Stimulated activated CD4-positive, alpha-beta T cell treated with anti-CD3 and anti-CD28 coated beads, Interleukin-2, amount 100 ng/mL, for 24 hours (primary cell): ENCODE measurements around the gene EXPH5.
"Not testable (repeated sequence)": the region's sequence is repeated elsewhere in the genome, so short reads cannot be mapped to it uniquely, and the experiment has no call there.

Experiments
- DNase-seq, 2 donors: peaks; one replicate each; pipeline ENCODE4 v3.0.0-alpha.2; 2020

Gene EXPH5

DNA sequence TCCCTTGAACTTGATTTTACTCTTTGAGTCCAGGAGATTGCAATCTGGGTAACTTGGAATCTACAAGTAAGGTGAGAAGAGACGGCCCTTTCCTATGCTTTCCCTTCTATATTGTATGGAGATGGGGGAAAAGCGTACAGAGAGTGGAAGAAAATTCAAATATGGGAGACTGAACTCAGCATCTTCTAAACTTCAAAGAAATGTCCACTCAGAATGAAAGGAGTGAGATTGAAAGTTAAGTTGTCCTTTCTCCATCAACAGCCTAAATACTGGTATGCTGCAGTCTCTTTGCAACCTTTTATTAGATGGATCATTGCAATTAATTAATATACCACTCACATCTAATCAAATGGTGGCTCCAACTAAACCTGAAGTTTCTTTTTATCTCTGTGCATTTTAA lies 6.4 kb upstream of the EXPH5 start:
- DNase-seq, result no peak

DNA sequence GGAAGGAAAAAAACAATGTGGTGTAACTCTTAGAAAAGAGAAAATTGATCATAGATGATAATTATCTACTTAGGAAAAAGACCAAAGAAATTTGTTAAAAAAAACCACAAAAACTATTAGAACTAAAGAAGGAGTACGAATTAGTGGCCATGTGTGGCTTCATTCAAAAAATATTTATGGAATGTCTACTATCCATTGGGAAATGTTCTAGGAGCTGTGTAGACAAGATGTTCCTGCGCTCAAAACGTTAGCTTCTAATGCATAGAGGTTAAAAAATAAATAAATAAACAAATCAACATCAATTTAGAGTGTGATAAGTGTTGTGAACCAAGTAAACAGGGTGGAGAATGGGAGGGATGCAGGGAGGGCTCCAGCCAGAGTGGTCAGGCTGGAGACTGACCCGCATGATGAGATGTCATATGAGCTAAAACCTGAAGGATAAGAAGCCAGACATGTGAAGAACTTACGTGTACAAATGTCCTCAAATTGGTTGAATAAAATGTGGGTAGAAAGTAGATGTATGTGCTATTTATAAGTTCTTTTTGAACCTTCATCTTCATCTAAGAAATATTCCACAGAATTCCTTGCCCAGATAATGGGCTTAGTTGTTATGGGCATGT lies 4.3 kb upstream of the EXPH5 start:
- DNase-seq, result no peak

- DNase-seq, result no peak
Observed at GRCh38 chr11:108596701-108597100, 3.1 kb upstream of the EXPH5 start.

DNA sequence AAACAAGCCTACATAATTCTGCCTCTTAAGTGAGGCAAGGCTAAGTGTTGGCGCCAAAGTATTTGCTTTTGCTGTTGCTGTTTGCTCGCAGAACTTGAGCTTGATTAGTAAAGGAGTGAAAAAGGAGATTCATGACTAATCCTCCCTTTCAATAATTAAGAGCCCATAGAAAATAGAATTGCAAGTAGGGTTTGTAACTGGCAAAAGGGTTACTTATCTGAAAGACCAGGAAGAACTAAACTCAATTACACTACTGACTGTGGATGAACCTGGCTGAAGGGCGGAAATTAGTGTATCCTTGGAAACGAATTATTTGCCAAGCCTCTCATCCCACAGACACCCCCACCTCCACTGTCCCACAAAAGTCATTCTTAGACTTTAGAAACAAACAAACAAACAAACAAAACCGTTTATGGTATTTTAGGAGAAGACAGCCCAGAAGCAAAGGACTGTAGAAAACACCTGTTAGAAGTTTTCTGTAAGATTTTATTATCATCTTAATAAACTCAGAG lies 411 bp upstream of the EXPH5 start:
- no peak for DNase-seq

DNA sequence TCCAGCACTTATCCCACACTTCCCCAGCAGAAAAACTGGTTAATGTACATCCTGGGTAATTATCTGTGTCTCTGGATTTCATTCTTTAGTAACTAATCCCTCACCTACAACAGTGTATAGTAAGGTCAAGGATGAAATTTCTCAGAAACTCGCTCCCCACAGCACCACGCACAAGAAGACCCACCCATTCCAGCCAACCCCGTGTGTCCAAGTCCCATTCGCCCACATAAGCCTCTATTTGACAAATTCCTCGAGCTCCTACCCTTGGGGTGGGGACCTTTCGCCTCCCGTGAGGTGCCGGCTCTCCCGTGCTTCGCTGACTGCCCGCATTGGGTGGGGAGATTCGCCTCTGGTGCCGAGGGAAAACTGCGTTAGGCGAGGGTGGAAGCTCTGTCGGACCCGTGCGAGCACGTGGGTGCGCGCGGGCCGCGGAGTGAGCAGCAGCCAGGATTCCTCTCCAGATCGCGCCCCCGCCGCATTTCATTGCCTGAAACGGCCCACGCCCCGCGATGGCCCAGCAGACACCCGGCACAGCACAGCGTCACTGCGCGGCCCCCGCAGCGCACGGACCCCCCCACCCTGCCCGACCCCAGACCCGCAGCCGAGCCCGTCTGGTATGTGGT lies 866 bp downstream of the EXPH5 start:
- peak; percentile 51 to 59 for DNase-seq

DNA sequence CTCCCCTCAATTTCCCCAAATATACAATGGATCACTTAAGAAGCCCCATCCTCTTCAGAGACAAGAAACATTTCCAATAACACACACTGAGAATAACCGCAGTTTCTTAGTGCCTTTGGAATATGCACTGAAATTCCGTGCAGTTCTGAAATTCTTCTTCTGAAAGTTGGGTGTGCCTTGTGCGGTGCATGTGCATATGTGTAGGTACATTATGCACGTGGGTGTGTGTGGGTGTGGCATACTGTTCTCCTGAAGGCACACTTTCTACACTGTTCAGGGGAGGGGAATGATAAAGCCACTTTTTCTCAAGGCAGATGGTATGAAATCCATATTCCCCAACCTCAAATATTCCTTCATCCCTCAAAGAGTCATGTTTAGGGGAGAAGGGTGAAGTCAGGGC lies 1.7 kb downstream of the EXPH5 start:
- DNase-seq, result no peak

DNA sequence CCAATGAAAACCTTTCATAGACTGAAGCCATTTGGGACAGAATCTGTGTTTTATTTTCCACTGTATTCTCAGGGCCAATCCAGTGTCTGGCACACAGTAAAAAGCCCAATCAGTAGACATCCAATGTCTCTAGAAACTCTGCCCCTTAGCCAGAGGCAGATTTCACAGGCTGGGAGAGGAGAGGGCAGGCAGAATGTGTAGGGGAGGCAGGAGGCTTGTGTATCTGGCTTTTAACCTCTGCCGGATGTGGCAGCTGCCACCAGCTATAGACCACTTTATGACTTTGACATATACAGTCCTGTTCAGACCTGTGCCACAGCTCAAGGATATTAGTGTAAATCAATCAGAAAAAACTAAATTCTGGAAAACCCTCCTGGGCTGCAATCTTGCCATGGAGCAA lies 4.4 kb downstream of the EXPH5 start:
- DNase-seq, result no peak

- DNase-seq, result no peak
Observed at GRCh38 chr11:108588287-108588686, 5.3 kb downstream of the EXPH5 start.

DNA sequence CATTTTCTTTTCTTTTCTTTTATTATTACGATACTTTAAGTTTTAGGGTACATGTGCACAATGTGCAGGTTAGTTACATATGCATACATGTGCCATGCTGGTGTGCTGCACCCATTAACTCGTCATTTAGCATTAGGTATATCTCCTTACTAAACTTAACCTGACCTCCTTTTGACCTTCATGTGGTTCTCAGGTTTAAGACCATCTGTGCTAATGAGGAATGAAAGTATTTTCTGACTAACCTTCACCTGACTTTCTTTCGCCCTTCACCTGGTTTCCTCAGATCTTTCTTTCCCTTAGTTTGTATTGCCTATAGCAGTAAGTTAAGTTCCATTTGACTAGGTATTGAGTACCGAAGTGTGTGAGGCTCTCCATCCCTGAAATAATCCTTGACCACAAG lies 6.5 kb downstream of the EXPH5 start:
- no peak for DNase-seq

DNA sequence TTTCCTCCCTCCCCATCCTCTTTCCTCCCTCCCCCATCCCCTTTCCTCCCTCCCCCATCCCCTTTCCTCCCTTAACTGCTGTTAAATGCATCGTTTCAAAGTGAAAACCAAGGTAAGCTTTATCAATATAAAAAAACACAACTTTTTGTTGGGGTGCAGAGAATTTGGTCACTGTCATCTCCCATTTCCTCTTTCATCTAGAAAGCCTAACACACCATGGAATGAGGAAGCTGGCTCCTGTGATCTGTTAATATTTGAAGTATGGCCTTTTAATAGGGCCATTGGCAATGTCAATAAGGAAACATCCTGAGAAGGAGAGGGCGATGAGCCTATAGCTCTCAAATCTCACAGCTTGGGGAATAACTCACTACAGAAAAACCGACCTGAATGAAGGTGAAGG lies 7.0 kb downstream of the EXPH5 start:
- no peak for DNase-seq

DNA sequence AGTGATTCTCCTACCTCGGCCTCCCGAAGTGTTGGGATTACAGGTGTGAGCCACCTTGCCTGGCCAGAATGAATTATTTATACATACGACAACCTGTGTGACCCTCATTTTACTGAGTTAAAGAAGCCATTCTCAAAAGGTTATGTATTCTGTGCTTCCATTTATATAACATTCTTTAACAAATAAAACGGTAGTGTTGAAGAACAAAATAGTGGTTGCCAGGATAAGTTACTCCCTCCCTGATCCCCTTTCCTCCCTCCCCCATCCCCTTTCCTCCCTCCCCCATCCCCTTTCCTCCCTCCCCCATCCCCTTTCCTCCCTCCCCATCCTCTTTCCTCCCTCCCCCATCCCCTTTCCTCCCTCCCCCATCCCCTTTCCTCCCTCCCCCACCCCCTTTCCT lies 7.4 kb downstream of the EXPH5 start:
- DNase-seq, result not testable (repeated sequence)

DNA sequence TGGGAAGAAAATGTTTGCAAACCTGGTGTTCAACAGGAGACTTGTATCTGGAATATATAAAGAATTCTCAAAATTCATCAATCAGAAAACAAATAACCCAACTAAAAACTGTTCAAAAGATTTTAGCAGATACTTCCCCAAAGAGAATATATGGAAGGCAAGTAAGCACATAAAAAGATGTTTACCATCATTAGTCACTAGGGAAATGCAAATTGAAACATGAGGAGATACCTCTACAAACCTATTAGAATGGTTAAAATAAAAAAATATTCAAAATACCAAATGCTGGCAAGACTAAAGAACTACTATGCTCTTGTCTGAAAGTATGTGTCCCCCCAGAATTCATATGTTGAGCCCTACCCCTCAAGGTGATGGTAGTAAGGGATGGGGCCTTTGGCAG lies 8.6 kb downstream of the EXPH5 start:
- DNase-seq, result no peak

DNA sequence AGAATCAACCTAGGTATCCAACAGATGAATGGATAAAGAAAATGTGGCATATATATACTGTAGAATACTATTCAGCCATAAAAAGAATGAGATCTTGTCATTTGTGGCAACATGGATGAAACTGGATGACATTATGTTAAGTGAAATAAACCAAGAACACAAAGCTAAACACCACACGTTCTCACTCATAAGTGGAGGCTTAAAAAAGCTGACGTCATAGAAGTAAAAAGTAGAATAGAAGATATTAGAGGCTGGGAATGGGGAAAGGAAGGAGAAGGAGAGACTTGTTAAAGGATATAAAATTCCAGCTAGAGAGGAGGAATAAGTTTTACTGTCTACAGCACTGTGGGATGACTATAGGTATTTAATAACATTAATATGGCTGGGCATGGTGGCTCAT lies 12.9 kb downstream of the EXPH5 start:
- no peak for DNase-seq

GRCh38 chr11:108580043-108580442 lies 13.5 kb downstream of the EXPH5 start:
- DNase-seq, result no peak

- DNase-seq, result no peak
Observed at GRCh38 chr11:108576523-108576922, 17.0 kb downstream of the EXPH5 start.

DNA sequence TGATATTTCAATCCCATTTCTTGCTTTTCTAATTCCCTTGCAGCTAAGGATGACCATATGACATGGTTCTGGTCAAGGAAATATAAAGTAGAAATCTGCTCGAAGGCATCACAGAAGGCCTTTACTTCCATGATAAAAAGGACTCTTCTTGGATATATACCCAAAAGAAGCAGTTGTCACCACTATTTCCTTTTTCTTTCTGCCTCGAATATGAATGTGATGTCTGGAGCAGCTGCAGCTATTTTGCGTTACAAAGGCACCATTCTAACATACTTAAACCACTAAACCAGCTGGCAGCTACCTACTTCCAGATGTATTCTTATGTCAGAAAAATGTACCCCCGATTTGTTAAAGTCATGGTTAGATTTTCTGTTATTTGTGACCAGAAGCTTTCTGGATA lies 18.9 kb downstream of the EXPH5 start:
- no peak for DNase-seq

DNA sequence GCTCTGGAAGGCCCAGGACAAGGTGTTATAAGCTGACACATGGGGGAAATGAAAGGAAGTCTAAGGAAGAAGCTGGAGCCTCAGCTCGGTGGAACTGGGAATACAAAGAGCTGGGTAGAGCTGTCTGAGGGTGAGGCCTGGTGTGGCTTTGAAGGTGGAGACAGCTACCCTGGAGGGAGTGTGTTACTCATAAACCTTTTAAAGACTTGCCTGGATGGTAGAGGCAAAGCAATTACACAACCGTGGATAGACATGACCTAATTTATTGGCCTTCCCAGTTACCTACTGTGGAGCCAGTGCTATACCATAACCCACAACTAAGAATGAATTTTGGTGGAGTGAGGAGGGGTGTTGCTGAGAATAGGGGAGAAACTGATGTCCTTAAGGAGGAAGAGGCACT lies 22.6 kb downstream of the EXPH5 start:
- DNase-seq, result no peak

DNA sequence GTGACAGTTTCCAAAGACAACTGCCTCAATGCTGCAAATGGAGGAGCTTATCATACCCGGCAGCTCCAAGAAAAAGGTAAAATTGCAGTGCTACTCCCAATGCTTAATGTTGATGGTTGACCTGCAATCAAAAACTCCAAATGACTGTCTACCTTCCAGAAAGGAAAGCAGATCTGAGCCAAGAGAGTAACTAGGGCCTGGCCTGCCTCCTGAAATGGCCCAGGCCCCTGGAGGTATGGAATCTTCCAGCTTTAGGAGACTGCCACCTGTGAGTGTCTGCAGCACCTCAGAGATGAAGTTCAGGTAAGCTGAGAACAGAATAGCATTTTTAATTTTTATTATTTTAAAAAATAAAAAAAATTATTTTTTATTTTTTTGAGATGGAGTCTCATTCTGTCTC lies 23.7 kb downstream of the EXPH5 start:
- no peak for DNase-seq

- no peak for DNase-seq
Observed at GRCh38 chr11:108568195-108568858, 25.2 kb downstream of the EXPH5 start.

GRCh38 chr11:108565653-108566052 lies 27.9 kb downstream of the EXPH5 start:
- DNase-seq, result no peak

- DNase-seq, result no peak
Observed at GRCh38 chr11:108562746-108563581, 30.6 kb downstream of the EXPH5 start.

GRCh38 chr11:108561535-108561991 lies 32.0 kb downstream of the EXPH5 start:
- DNase-seq, result no peak

GRCh38 chr11:108559904-108560303 lies 33.7 kb downstream of the EXPH5 start:
- no peak for DNase-seq
